ENCODE results near the gene ADGRL3. TPM values are rescaled to one million over a fixed set of nuclear protein-coding genes. Genes with fewer than 3 reads are reported as not detected.

The ADGRL3 gene
- total and polyA plus RNA-seq, 2 donors (not counting 1 experiment from before 2014, with no cell fraction given) = not detected

DNA sequence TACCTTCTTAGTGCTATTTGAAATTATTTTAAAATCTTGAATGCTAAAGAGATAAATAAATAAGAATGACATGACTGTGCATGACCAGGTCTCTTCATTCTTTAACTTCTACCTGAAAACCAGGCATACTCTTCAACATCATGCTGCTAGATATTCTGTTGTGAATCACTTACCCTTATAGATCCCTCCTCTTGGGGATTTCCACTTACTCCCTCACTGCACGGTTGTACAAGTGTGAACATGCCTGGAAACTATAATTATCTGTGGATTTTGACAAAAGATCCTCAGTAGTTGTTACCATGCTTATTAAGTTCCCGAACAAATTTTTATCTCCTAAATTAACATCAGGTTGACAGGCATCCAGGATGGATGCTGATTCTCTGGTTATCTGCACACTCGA lies 54.3 kb downstream of the ADGRL3 start:
- CTCF ChIA-PET = no interaction called here
- H3K4me1 Mint-ChIP-seq = no peaks in the 10 kb centered on the region

DNA sequence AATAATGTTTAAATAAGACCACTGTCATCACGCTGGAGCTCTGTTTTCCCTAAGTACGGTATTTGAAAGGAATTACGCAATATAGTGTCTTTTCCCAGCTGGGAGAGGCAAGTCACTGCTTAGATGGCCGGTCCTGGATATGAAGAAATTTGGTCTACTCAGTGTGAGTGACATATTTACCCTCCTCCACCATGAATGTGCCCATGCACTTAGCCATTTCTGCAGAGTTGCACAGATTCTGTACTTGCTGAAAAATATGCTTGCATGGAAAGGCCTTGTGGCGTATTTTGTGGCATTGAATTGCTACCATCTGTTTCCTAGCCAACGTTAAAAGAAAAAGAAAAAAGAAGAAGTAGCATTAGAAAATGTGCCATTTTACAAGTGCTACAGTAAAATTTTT lies 73.1 kb downstream of the ADGRL3 start:
- TF ChIP-seq, protein P1, sequence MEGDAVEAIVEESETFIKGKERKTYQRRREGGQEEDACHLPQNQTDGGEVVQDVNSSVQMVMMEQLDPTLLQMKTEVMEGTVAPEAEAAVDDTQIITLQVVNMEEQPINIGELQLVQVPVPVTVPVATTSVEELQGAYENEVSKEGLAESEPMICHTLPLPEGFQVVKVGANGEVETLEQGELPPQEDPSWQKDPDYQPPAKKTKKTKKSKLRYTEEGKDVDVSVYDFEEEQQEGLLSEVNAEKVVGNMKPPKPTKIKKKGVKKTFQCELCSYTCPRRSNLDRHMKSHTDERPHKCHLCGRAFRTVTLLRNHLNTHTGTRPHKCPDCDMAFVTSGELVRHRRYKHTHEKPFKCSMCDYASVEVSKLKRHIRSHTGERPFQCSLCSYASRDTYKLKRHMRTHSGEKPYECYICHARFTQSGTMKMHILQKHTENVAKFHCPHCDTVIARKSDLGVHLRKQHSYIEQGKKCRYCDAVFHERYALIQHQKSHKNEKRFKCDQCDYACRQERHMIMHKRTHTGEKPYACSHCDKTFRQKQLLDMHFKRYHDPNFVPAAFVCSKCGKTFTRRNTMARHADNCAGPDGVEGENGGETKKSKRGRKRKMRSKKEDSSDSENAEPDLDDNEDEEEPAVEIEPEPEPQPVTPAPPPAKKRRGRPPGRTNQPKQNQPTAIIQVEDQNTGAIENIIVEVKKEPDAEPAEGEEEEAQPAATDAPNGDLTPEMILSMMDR (IDR thresholded peaks at IDR 0.05) = no peak
- no peak for TF ChIP-seq EZH2 (IDR thresholded peaks at IDR 0.05; ENCODE audit: borderline replicate concordance, insufficient read depth, low read depth, low read length, poor library complexity, severe bottlenecking)
- Histone ChIP-seq H2AFZ (ENCODE audit: insufficient read depth, low read depth, low read length, poor library complexity, severe bottlenecking) (no peak overlapping the region), H3K27ac (ENCODE audit: low read length in 2 of 2) (no peak overlapping the region), H3K4me2 (replicated peaks; ENCODE audit: low read depth, low read length, poor library complexity, severe bottlenecking) (no peak overlapping the region), H3K4me1 (ENCODE audit: control insufficient read depth in 2 of 2, insufficient read depth in 2 of 2, low read length in 2 of 2) (no peaks in the 10 kb centered on the region), H3K4me3 (ENCODE audit: control extremely low read depth in 1 of 5, extremely low read depth in 1 of 5, insufficient read depth in 1 of 5, low read depth in 2 of 5, low read length in 4 of 5) (no peak overlapping the region), H3K27me3 (replicated peaks in 1 of 4; ENCODE audit: control extremely low read depth in 1 of 4, control insufficient read depth in 3 of 4, insufficient read depth in 4 of 4, low read length in 3 of 4) (no peaks in the 10 kb centered on the region), H3K9me3 (ENCODE audit: control extremely low read depth in 1 of 3, control insufficient read depth in 2 of 3, insufficient read depth in 1 of 3, low read length in 2 of 3) (no peaks in the 10 kb centered on the region), H3K79me2 (ENCODE audit: control insufficient read depth, insufficient read depth, low read length) (no peaks in the 10 kb centered on the region), H3K36me3 (replicated peaks in 1 of 2; ENCODE audit: control extremely low read depth in 1 of 2, control insufficient read depth in 1 of 2, extremely low read depth in 1 of 2, insufficient read depth in 2 of 2, low read length in 1 of 2) (no peaks in the 10 kb centered on the region), H4K20me1 (ENCODE audit: control insufficient read depth, insufficient read depth, low read length, poor library complexity, severe bottlenecking) (no peaks in the 10 kb centered on the region), H3K9ac (ENCODE audit: low read length) (no peak overlapping the region)
- ChIA-PET CTCF (no interaction called here), POLR2A (no interaction called here)
- DNase-seq (no peak), ATAC-seq (ENCODE audit: low read depth) (no peak)
- H3K4me1 Mint-ChIP-seq = no peaks in the 10 kb centered on the region
- no peak overlapping the region for H3K4me3 Mint-ChIP-seq
- H3K9me3 Mint-ChIP-seq (ENCODE audit: insufficient read depth) = no peaks in the 10 kb centered on the region
- no peaks in the 10 kb centered on the region for H3K27me3 Mint-ChIP-seq
- 11% methylated on average over 4 of the region's 6 CpGs for WGBS (ENCODE audit: insufficient coverage)
- intact Hi-C loops (cut with micrococcal nuclease) = no loop called here
- no peak overlapping the region for H3K27ac Mint-ChIP-seq

More for the DNA sequence above, 54.3 kb downstream of the ADGRL3 start:
- Histone ChIP-seq H3K4me1 (ENCODE audit: control insufficient read depth in 2 of 2, insufficient read depth in 2 of 2, low read length in 2 of 2) (no peaks in the 10 kb centered on the region), H3K79me2 (ENCODE audit: control insufficient read depth, insufficient read depth, low read length) (no peaks in the 10 kb centered on the region), H3K9ac (ENCODE audit: low read length) (no peak overlapping the region), H3K9me3 (ENCODE audit: control extremely low read depth in 1 of 3, control insufficient read depth in 2 of 3, insufficient read depth in 1 of 3, low read length in 2 of 3) (peaks cover 0 to 4% (median 0%) of the 10 kb centered on the region in 3 donors), H2AFZ (ENCODE audit: insufficient read depth, low read depth, low read length, poor library complexity, severe bottlenecking) (no peak overlapping the region), H3K4me3 (ENCODE audit: control extremely low read depth in 1 of 5, extremely low read depth in 1 of 5, insufficient read depth in 1 of 5, low read depth in 2 of 5, low read length in 4 of 5) (no peak overlapping the region), H3K27me3 (replicated peaks in 1 of 4; ENCODE audit: control extremely low read depth in 1 of 4, control insufficient read depth in 3 of 4, insufficient read depth in 4 of 4, low read length in 3 of 4) (no peaks in the 10 kb centered on the region), H3K36me3 (replicated peaks in 1 of 2; ENCODE audit: control extremely low read depth in 1 of 2, control insufficient read depth in 1 of 2, extremely low read depth in 1 of 2, insufficient read depth in 2 of 2, low read length in 1 of 2) (no peaks in the 10 kb centered on the region), H3K27ac (ENCODE audit: low read length in 2 of 2) (no peak overlapping the region), H4K20me1 (ENCODE audit: control insufficient read depth, insufficient read depth, low read length, poor library complexity, severe bottlenecking) (no peaks in the 10 kb centered on the region), H3K4me2 (replicated peaks; ENCODE audit: low read depth, low read length, poor library complexity, severe bottlenecking) (no peak overlapping the region)
- TF ChIP-seq, protein P1 (IDR thresholded peaks at IDR 0.05) = no peak
- 100% methylated on average over 2 of the region's 3 CpGs for WGBS (ENCODE audit: insufficient coverage)
- ATAC-seq (ENCODE audit: low read depth) (no peak), DNase-seq (no peak)
- POLR2A ChIA-PET = no interaction called here
- H3K9me3 Mint-ChIP-seq (ENCODE audit: insufficient read depth) = no peaks in the 10 kb centered on the region
- no peak overlapping the region for H3K4me3 Mint-ChIP-seq
- intact Hi-C loops (cut with micrococcal nuclease) = no loop called here
- no peaks in the 10 kb centered on the region for H3K27me3 Mint-ChIP-seq
- no peak overlapping the region for H3K27ac Mint-ChIP-seq

All from B cell (primary cell).